HEK293 (cell line): ENCODE measurements around the gene CHL1.

Experiments
- CTCF ChIA-PET: fragments of 350-600 bp; formaldehyde crosslinking; extraction: SDS; loops from one replicate; lab custom pipeline; 2021; ENCODE audit warnings: antibody characterized with exemption; lab: Yijun Ruan, JAX
- POLR2A ChIA-PET: fragments of 300-600 bp; formaldehyde crosslinking; extraction: SDS; loops from one replicate; lab custom pipeline; 2020; ENCODE audit warnings: antibody characterized with exemption, inconsistent platforms; lab: Yijun Ruan, JAX
- H3K27ac ChIP-seq: fragments of 200-500 bp; sonication (Bioruptor generic); 2 replicates; pipeline ENCODE4 v1.5.1; 2014; ENCODE audit warnings: low read depth, low read length, control low read depth, inconsistent platforms; ENCODE audit errors: extremely low read depth
- H3K36me3 ChIP-seq, 2 experiments: fragments of 200-500 bp in 1 of 2; sonication (Bioruptor generic) in 1 of 2; 1 replicate in 1 of 2; 2 replicates in 1 of 2; pipeline ENCODE4 v1.5.1; 2014 to 2017; ENCODE audit warnings: inconsistent platforms in 2 of 2, low read length in 2 of 2; ENCODE audit not compliant: control insufficient read depth in 2 of 2, insufficient read depth in 1 of 2
- H3K4me1 ChIP-seq: fragments of 200-500 bp; sonication (Bioruptor generic); 2 replicates; pipeline ENCODE4 v1.5.1; 2014; ENCODE audit warnings: mild to moderate bottlenecking, low read length, inconsistent platforms; ENCODE audit not compliant: control insufficient read depth, insufficient read depth
- H3K4me3 ChIP-seq: 2 replicates; pipeline ENCODE4 v1.5.1; 2011; ENCODE audit warnings: low read depth, mild to moderate bottlenecking, control low read depth, low read length, moderate library complexity
- H3K9me3 ChIP-seq: fragments of 200-500 bp; sonication (Bioruptor generic); 2 replicates; pipeline ENCODE4 v1.5.1; 2014; ENCODE audit warnings: low read depth, low read length, inconsistent platforms; ENCODE audit not compliant: control insufficient read depth, insufficient read depth
- OSR2 ChIP-seq: fragments of 450-650 bp; formaldehyde crosslinking; IDR thresholded peaks from 2 replicates; pipeline ENCODE4 v1.5.1; 2016; ENCODE audit warnings: missing biosample characterization, missing genetic modification characterization
- OVOL3 ChIP-seq: fragments of 450-650 bp; formaldehyde crosslinking; IDR thresholded peaks from 2 replicates; pipeline ENCODE4 v1.5.1; 2016; ENCODE audit warnings: missing biosample characterization, missing genetic modification characterization
- PRDM1 ChIP-seq: fragments of 450-650 bp; formaldehyde crosslinking; IDR thresholded peaks from 2 replicates; pipeline ENCODE4; 2016; ENCODE audit warnings: missing biosample characterization, missing genetic modification characterization
- SETDB1 ChIP-seq: IDR thresholded peaks from one replicate; pipeline ENCODE4 v1.6.1; 2017; ENCODE audit warnings: mild to moderate bottlenecking, low read length, moderate library complexity, mixed read lengths; ENCODE audit not compliant: insufficient read length
- SP2 ChIP-seq: fragments of 450-650 bp; formaldehyde crosslinking; IDR thresholded peaks from 2 replicates; pipeline ENCODE4 v1.5.1; 2016; ENCODE audit warnings: missing biosample characterization, missing genetic modification characterization
- WT1 ChIP-seq: fragments of 450-650 bp; formaldehyde crosslinking; IDR thresholded peaks from 2 replicates; pipeline ENCODE4 v1.5.1; 2016; ENCODE audit warnings: missing biosample characterization, missing genetic modification characterization
- ZBTB48 ChIP-seq: fragments of 450-650 bp; formaldehyde crosslinking; IDR thresholded peaks from 2 replicates; pipeline ENCODE4 v1.5.1; 2016; ENCODE audit warnings: missing biosample characterization, missing genetic modification characterization
- ZBTB8A ChIP-seq: fragments of 450-650 bp; formaldehyde crosslinking; IDR thresholded peaks from 2 replicates; pipeline ENCODE4 v1.5.1; 2016; ENCODE audit warnings: missing biosample characterization, missing genetic modification characterization
- ZFP37 ChIP-seq: fragments of 450-650 bp; formaldehyde crosslinking; IDR thresholded peaks from 2 replicates; pipeline ENCODE4 v1.5.1; 2016; ENCODE audit warnings: missing biosample characterization, missing genetic modification characterization
- ZNF10 ChIP-seq: fragments of 450-650 bp; formaldehyde crosslinking; IDR thresholded peaks from 2 replicates; pipeline ENCODE4 v1.5.1; 2017; ENCODE audit warnings: missing biosample characterization, missing genetic modification characterization
- ZNF2 ChIP-seq: fragments of 450-650 bp; formaldehyde crosslinking; IDR thresholded peaks from 2 replicates; pipeline ENCODE4 v1.5.1; 2016; ENCODE audit warnings: missing biosample characterization, missing genetic modification characterization
- ZNF221 ChIP-seq: fragments of 450-650 bp; formaldehyde crosslinking; IDR thresholded peaks from 2 replicates; pipeline ENCODE4 v1.5.1; 2017; ENCODE audit warnings: missing biosample characterization, missing genetic modification characterization, borderline replicate concordance
- ZNF23 ChIP-seq: fragments of 450-650 bp; formaldehyde crosslinking; IDR thresholded peaks from 2 replicates; pipeline ENCODE4 v1.5.1; 2016; ENCODE audit warnings: missing biosample characterization, missing genetic modification characterization, borderline replicate concordance
- ZNF341 ChIP-seq: fragments of 450-650 bp; formaldehyde crosslinking; IDR thresholded peaks from 2 replicates; pipeline ENCODE4; 2016; ENCODE audit warnings: low read depth, missing biosample characterization, missing genetic modification characterization
- ZNF394 ChIP-seq: fragments of 450-650 bp; formaldehyde crosslinking; IDR thresholded peaks from 2 replicates; pipeline ENCODE4 v1.5.1; 2016; ENCODE audit warnings: missing biosample characterization, missing genetic modification characterization, mild to moderate bottlenecking, moderate library complexity, borderline replicate concordance
- ZNF423 ChIP-seq: fragments of 450-650 bp; formaldehyde crosslinking; IDR thresholded peaks from 2 replicates; pipeline ENCODE4 v1.5.1; 2016; ENCODE audit warnings: missing biosample characterization, missing genetic modification characterization
- ZNF426 ChIP-seq: fragments of 450-650 bp; formaldehyde crosslinking; IDR thresholded peaks from 2 replicates; pipeline ENCODE4 v1.5.1; 2017; ENCODE audit warnings: missing biosample characterization, missing genetic modification characterization, mild to moderate bottlenecking, inconsistent platforms, moderate library complexity
- ZNF501 ChIP-seq: fragments of 450-650 bp; formaldehyde crosslinking; IDR thresholded peaks from 2 replicates; pipeline ENCODE4 v1.5.1; 2016; ENCODE audit warnings: missing biosample characterization, missing genetic modification characterization
- ZNF521 ChIP-seq: fragments of 450-650 bp; formaldehyde crosslinking; IDR thresholded peaks from 2 replicates; pipeline ENCODE4 v1.5.1; 2017; ENCODE audit warnings: missing biosample characterization, mild to moderate bottlenecking, missing genetic modification characterization
- ZNF530 ChIP-seq: fragments of 450-650 bp; formaldehyde crosslinking; IDR thresholded peaks from 2 replicates; pipeline ENCODE4 v1.5.1; 2016; ENCODE audit warnings: low read depth, missing biosample characterization, missing genetic modification characterization
- ZNF621 ChIP-seq: fragments of 450-650 bp; formaldehyde crosslinking; IDR thresholded peaks from 2 replicates; pipeline ENCODE4 v1.5.1; 2017; ENCODE audit warnings: missing biosample characterization, missing genetic modification characterization
- ZNF707 ChIP-seq: fragments of 450-650 bp; formaldehyde crosslinking; IDR thresholded peaks from 2 replicates; pipeline ENCODE4 v1.5.1; 2016; ENCODE audit warnings: missing biosample characterization, missing genetic modification characterization
- ZNF747 ChIP-seq: fragments of 450-650 bp; formaldehyde crosslinking; IDR thresholded peaks from 2 replicates; pipeline ENCODE4 v1.5.1; 2016; ENCODE audit warnings: missing biosample characterization, missing genetic modification characterization
- ZNF768 ChIP-seq: fragments of 450-650 bp; formaldehyde crosslinking; IDR thresholded peaks from 2 replicates; pipeline ENCODE4 v1.5.1; 2018; ENCODE audit warnings: missing biosample characterization, mild to moderate bottlenecking, missing genetic modification characterization
- ZNF776 ChIP-seq: fragments of 450-650 bp; formaldehyde crosslinking; IDR thresholded peaks from 2 replicates; pipeline ENCODE4 v1.5.0; 2017; ENCODE audit warnings: missing biosample characterization, missing genetic modification characterization, borderline replicate concordance
- ZNF830 ChIP-seq: fragments of 450-650 bp; IDR thresholded peaks from 2 replicates; pipeline ENCODE4 v1.5.0; 2018; ENCODE audit warnings: missing biosample characterization, missing genetic modification characterization, low read depth, mild to moderate bottlenecking, moderate library complexity
- ZSCAN16 ChIP-seq: fragments of 450-650 bp; formaldehyde crosslinking; IDR thresholded peaks from 2 replicates; pipeline ENCODE4 v1.5.1; 2016; ENCODE audit warnings: missing biosample characterization, missing genetic modification characterization
- ZXDB ChIP-seq: fragments of 450-650 bp; formaldehyde crosslinking; IDR thresholded peaks from 2 replicates; pipeline ENCODE4 v1.5.1; 2016; ENCODE audit warnings: missing biosample characterization, missing genetic modification characterization
- TF ChIP-seq, protein P1 (sequence below): fragments of 450-650 bp; formaldehyde crosslinking; IDR thresholded peaks from 2 replicates; pipeline ENCODE4 v1.5.1; 2016; ENCODE audit warnings: missing biosample characterization, missing genetic modification characterization
- TF ChIP-seq, protein P2 (sequence below): fragments of 450-650 bp; formaldehyde crosslinking; IDR thresholded peaks from 2 replicates; pipeline ENCODE4 v1.5.1; 2016; ENCODE audit warnings: missing biosample characterization, missing genetic modification characterization
- TF ChIP-seq, protein P3 (sequence below): fragments of 450-650 bp; formaldehyde crosslinking; IDR thresholded peaks from 2 replicates; pipeline ENCODE4 v1.5.1; 2016; ENCODE audit warnings: missing biosample characterization, missing genetic modification characterization
- TF ChIP-seq, protein P4 (sequence below): fragments of 450-650 bp; formaldehyde crosslinking; IDR thresholded peaks from 2 replicates; pipeline ENCODE4 v1.5.1; 2016; ENCODE audit warnings: missing biosample characterization, missing genetic modification characterization

Gene CHL1

DNA sequence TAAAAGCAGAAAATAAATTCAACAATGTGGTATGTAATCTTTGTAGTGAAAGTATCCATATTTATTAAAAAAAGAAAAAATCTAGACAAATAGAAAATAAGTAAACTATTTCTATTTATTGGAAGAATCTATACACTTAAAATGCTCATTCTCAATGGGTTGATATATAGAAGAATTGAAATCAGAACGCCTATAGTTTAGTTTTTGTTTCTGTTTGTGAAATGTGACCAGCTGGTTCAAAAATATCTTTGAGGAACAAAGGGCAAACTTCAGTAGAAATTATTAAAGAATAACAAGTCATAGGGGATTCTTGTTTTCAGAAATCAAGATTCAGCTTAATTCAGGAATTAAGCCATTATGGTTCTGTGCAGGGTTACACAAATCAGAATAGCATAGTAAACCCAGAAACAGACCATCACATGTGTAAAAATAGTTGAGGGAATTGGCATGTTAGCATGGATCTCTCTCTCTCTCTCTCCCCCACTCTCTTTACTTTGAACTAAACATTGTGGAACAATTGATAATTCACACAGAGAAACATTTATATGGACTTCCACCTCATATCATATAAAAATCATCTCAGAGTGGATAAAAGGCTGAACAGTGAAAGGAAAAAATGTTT lies 134.0 kb downstream of the CHL1 start (continued):
- TF ChIP-seq, protein P1, sequence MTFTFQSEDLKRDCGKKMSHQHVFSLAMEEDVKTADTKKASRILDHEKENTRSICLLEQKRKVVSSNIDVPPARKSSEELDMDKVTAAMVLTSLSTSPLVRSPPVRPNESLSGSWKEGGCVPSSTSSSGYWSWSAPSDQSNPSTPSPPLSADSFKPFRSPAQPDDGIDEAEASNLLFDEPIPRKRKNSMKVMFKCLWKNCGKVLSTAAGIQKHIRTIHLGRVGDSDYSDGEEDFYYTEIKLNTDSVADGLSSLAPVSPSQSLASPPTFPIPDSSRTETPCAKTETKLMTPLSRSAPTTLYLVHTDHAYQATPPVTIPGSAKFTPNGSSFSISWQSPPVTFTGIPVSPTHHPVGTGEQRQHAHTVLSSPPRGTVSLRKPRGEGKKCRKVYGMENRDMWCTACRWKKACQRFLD (tag by site-specific recombination) = no peak

DNA sequence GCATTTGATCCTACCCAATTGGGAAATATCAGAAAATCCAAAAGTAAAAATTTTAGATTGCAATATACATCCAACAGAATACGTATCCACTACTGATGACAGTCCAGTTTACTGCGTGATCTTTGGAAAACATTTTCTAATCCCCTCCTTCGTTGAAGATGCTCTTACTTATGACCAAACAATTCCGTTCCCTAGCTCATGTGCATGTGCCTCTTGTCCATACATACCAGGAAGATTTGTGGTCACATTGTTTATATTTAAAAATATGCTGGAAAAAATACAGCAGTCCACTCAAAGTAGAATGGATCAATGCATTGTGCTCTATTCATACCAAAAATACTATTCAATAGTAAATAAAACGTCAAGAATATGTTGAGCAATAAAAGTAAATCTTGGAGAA lies 135.3 kb downstream of the CHL1 start:
- Histone ChIP-seq H3K36me3 (no peaks in the 10 kb centered on the region), H3K4me1 (no peaks in the 10 kb centered on the region), H3K9me3 (no peaks in the 10 kb centered on the region), H3K4me3 (no peak overlapping the region), H3K27ac (no peak overlapping the region)
- ChIA-PET POLR2A (no interaction called here), CTCF (no interaction called here)
- TF ChIP-seq ZNF530 (tag by site-specific recombination) (no peak), ZNF776 (tag by site-specific recombination) (no peak), SP2 (no peak), WT1 (tag by site-specific recombination) (no peak), ZSCAN16 (tag by site-specific recombination) (no peak), ZNF521 (tag by site-specific recombination) (no peak), ZXDB (tag by site-specific recombination) (no peak), ZFP37 (tag by site-specific recombination) (no peak), ZNF2 (tag by site-specific recombination) (no peak), ZNF23 (no peak), ZNF830 (tag by site-specific recombination) (no peak), ZNF501 (tag by site-specific recombination) (no peak), ZNF621 (tag by site-specific recombination) (no peak), ZNF394 (tag by site-specific recombination) (no peak), ZNF341 (no peak)
- TF ChIP-seq, protein P2, sequence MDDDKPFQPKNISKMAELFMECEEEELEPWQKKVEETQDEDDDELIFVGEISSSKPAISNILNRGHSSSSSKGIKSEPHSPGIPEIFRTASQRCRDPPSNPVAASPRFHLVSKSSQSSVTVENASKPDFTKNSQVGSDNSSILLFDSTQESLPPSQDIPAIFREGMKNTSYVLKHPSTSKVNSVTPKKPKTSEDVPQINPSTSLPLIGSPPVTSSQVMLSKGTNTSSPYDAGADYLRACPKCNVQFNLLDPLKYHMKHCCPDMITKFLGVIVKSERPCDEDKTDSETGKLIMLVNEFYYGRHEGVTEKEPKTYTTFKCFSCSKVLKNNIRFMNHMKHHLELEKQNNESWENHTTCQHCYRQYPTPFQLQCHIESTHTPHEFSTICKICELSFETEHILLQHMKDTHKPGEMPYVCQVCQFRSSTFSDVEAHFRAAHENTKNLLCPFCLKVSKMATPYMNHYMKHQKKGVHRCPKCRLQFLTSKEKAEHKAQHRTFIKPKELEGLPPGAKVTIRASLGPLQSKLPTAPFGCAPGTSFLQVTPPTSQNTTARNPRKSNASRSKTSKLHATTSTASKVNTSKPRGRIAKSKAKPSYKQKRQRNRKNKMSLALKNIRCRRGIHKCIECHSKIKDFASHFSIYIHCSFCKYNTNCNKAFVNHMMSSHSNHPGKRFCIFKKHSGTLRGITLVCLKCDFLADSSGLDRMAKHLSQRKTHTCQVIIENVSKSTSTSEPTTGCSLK = no peak

DNA sequence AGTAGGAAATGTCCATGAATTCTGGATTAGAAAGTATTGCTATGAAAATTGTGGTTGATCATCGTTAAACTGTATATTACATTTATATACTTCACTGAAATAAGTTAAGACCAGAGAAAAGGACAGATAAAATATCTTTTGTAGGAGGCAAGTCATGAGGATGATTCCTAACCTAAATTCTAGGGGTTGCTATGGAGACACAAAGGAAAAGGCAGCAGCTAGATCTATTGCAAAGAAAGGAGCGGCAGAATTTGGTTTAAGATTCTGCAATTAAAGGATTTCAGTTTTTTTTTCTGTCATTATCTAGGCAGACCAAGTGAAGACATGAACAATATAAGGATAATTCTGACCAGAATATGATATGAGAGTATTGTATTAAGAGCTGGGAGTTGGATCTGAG lies 136.1 kb downstream of the CHL1 start:
- no peaks in the 10 kb centered on the region for H3K9me3 ChIP-seq
- no peaks in the 10 kb centered on the region for H3K36me3 ChIP-seq
- H3K27ac ChIP-seq = no peak overlapping the region
- POLR2A ChIA-PET = no interaction called here
- CTCF ChIA-PET = interaction anchor here (0.6 to 1.5 kb wide), 2 partner anchors 21 to 81 kb away, joined by 3 to 5 read pairs; no protein-coding TSS in a partner anchor
- H3K4me1 ChIP-seq = no peaks in the 10 kb centered on the region
- H3K4me3 ChIP-seq = no peak overlapping the region
- TF ChIP-seq ZNF707 (tag by site-specific recombination) (no peak), WT1 (tag by site-specific recombination) (no peak), ZNF341 (no peak), ZBTB8A (tag by site-specific recombination) (no peak), ZBTB48 (no peak), ZNF423 (tag by site-specific recombination) (no peak), ZNF221 (tag by site-specific recombination) (no peak), OVOL3 (no peak), ZNF768 (no peak), ZNF747 (no peak), PRDM1 (tag by site-specific recombination) (no peak), OSR2 (tag by site-specific recombination) (no peak), SETDB1 (no peak), ZNF426 (tag by site-specific recombination) (no peak), ZNF10 (tag by site-specific recombination) (no peak)
- TF ChIP-seq, protein P3, sequence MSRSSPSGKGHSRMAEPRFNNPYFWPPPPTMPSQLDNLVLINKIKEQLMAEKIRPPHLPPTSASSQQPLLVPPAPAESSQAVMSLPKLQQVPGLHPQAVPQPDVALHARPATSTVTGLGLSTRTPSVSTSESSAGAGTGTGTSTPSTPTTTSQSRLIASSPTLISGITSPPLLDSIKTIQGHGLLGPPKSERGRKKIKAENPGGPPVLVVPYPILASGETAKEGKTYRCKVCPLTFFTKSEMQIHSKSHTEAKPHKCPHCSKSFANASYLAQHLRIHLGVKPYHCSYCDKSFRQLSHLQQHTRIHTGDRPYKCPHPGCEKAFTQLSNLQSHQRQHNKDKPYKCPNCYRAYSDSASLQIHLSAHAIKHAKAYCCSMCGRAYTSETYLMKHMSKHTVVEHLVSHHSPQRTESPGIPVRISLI = no peak
- TF ChIP-seq, protein P4, sequence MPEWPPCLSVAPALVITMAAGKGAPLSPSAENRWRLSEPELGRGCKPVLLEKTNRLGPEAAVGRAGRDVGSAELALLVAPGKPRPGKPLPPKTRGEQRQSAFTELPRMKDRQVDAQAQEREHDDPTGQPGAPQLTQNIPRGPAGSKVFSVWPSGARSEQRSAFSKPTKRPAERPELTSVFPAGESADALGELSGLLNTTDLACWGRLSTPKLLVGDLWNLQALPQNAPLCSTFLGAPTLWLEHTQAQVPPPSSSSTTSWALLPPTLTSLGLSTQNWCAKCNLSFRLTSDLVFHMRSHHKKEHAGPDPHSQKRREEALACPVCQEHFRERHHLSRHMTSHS = no peak
